T-helper 1 cell treated with Interleukin-12 subunit alpha and Interleukin-12 subunit beta and Interleukin-4 antibody, amounts not matched to agents 30 μg/mL and 1 μg/mL, for 36 hours (primary cell): ENCODE data around the gene PCNX3.

Source experiments
- H3K27ac Mint-ChIP-seq: one replicate; pipeline ENCODE4 v1.8.0; 2021; ENCODE audit warnings: mild to moderate bottlenecking, mixed read lengths
- H3K27me3 Mint-ChIP-seq: one replicate; pipeline ENCODE4 v1.8.0; 2021; ENCODE audit warnings: low read depth, mixed read lengths
- H3K36me3 Mint-ChIP-seq: one replicate; pipeline ENCODE4 v1.8.0; 2021; ENCODE audit warnings: low read depth, mixed read lengths
- H3K4me1 Mint-ChIP-seq: one replicate; pipeline ENCODE4 v1.8.0; 2021; ENCODE audit warnings: low read depth, mixed read lengths
- H3K4me3 Mint-ChIP-seq: one replicate; pipeline ENCODE4 v1.8.0; 2021; ENCODE audit warnings: mild to moderate bottlenecking, moderate library complexity, mixed read lengths
- H3K9me3 Mint-ChIP-seq: one replicate; pipeline ENCODE4 v1.8.0; 2021; ENCODE audit warnings: mixed read lengths

PCNX3 gene

GRCh38 chr11:65642014-65642671, 26.6 kb downstream of the PCNX3 start:
- Mint-ChIP-seq H3K4me1 (peaks cover 39% of the 10 kb centered on the region), H3K4me3 (peak overlapping the region; percentile 74), H3K36me3 (peaks cover 42% of the 10 kb centered on the region), H3K27me3 (no peaks in the 10 kb centered on the region), H3K27ac (peak overlapping the region; percentile 79), H3K9me3 (no peaks in the 10 kb centered on the region)

- no peaks in the 10 kb centered on the region for H3K27me3 Mint-ChIP-seq
- H3K9me3 Mint-ChIP-seq: no peaks in the 10 kb centered on the region
- H3K27ac Mint-ChIP-seq: peak overlapping the region; percentile 66
- peaks cover 37% of the 10 kb centered on the region for H3K36me3 Mint-ChIP-seq
- peaks cover 29% of the 10 kb centered on the region for H3K4me1 Mint-ChIP-seq
- H3K4me3 Mint-ChIP-seq: no peak overlapping the region
These were observed 28.4 kb downstream of the PCNX3 start for GRCh38 chr11:65643971-65644370.

GRCh38 chr11:65644837-65645236, 29.3 kb downstream of the PCNX3 start:
- Mint-ChIP-seq H3K27ac (no peak overlapping the region), H3K9me3 (no peaks in the 10 kb centered on the region), H3K27me3 (no peaks in the 10 kb centered on the region), H3K4me1 (peaks cover 24% of the 10 kb centered on the region), H3K4me3 (no peak overlapping the region), H3K36me3 (peaks cover 33% of the 10 kb centered on the region)

DNA sequence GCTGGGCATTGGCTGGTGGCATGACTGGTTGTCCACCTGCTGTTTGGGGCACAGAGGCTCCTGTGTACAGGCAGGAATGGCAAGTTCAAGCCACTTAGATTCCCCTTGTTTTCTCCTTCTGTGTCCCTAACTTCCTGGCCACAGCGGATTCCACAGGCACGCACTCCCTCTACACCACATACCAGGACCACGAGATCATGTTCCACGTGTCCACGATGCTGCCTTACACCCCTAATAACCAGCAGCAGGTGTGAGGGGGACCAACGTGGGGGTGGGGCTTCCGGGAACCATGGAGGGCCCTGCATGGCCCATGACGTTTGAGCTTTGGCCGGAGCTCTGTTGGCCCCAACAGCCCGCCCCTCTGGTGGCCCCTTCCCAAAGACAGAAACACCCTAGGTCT, 30.1 kb downstream of the PCNX3 start:
- Mint-ChIP-seq H3K4me3 (no peak overlapping the region), H3K9me3 (no peaks in the 10 kb centered on the region), H3K27me3 (no peaks in the 10 kb centered on the region), H3K4me1 (peaks cover 18% of the 10 kb centered on the region), H3K27ac (no peak overlapping the region), H3K36me3 (peaks cover 33% of the 10 kb centered on the region)

GRCh38 chr11:65646288-65646957, 30.8 kb downstream of the PCNX3 start:
- Mint-ChIP-seq H3K27me3 (no peaks in the 10 kb centered on the region), H3K9me3 (no peaks in the 10 kb centered on the region), H3K4me1 (peaks cover 20% of the 10 kb centered on the region), H3K27ac (no peak overlapping the region), H3K4me3 (no peak overlapping the region), H3K36me3 (peaks cover 35% of the 10 kb centered on the region)

GRCh38 chr11:65646958-65647701, 31.6 kb downstream of the PCNX3 start:
- no peak overlapping the region for H3K27ac Mint-ChIP-seq
- H3K36me3 Mint-ChIP-seq: peaks cover 31% of the 10 kb centered on the region
- H3K27me3 Mint-ChIP-seq: no peaks in the 10 kb centered on the region
- H3K9me3 Mint-ChIP-seq: no peaks in the 10 kb centered on the region
- no peak overlapping the region for H3K4me3 Mint-ChIP-seq
- H3K4me1 Mint-ChIP-seq: peaks cover 22% of the 10 kb centered on the region

GRCh38 chr11:65648997-65649493, 33.5 kb downstream of the PCNX3 start:
- Mint-ChIP-seq H3K27me3 (no peaks in the 10 kb centered on the region), H3K36me3 (peaks cover 28% of the 10 kb centered on the region), H3K4me3 (no peak overlapping the region), H3K4me1 (peaks cover 28% of the 10 kb centered on the region), H3K27ac (no peak overlapping the region), H3K9me3 (no peaks in the 10 kb centered on the region)

- Mint-ChIP-seq H3K36me3 (peaks cover 26% of the 10 kb centered on the region), H3K27me3 (no peaks in the 10 kb centered on the region), H3K4me3 (no peak overlapping the region), H3K27ac (no peak overlapping the region), H3K9me3 (no peaks in the 10 kb centered on the region), H3K4me1 (peaks cover 24% of the 10 kb centered on the region)
These were observed 34.3 kb downstream of the PCNX3 start for GRCh38 chr11:65649656-65650546.

DNA sequence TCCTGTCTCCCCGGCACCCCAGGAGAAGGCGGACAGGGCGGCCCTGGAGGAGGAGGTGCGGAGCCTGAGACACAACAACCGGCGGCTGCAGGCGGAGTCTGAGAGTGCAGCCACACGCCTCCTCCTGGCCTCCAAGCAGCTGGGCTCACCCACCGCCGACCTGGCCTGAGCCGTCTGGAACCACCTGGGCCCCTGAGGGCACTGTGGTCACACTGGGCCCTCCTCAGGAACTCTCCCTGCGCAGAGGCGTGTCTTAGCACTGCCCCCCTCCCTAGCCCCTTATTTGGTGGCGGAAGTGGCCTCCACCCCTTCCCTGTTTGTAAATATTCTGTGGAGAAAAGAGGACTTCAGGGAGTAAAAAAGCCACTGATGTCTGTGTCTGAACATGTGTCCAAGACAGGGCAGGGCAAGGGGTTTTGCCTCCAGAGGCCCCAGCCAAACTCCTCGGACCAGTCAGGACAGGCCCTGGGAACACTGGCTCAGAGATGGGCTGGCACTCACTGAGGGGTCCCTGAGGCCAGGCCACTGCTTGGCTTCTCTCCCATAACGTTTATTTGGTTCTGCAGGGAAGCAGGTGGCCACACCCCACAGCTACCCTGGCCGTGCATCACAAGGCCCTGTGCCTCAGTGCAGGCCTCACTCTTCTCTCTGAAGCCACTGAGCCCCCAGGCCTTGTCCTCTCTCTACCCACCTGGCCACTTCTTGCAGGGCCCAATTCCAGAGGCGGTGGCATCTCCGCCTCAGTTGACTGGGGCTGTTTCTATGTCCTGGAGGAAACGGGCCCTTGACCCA, 35.2 kb downstream of the PCNX3 start:
- no peaks in the 10 kb centered on the region for H3K9me3 Mint-ChIP-seq
- no peak overlapping the region for H3K4me3 Mint-ChIP-seq
- no peaks in the 10 kb centered on the region for H3K27me3 Mint-ChIP-seq
- H3K4me1 Mint-ChIP-seq: peaks cover 24% of the 10 kb centered on the region
- no peak overlapping the region for H3K27ac Mint-ChIP-seq
- H3K36me3 Mint-ChIP-seq: peaks cover 30% of the 10 kb centered on the region

DNA sequence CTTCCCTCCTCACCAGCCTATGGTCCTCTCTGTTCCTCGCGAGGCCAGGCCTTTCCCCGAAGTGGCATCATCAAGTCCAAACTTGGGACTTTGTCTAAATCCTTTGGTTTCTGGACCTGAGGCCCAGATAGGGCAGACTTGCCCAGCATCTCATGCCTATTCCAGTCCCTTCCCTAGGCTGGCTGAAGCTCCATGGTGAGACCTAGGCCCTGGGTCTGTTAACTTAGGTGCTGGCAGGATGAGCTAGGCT, 35.7 kb downstream of the PCNX3 start:
- no peaks in the 10 kb centered on the region for H3K27me3 Mint-ChIP-seq
- H3K27ac Mint-ChIP-seq: peak overlapping the region; percentile 55
- H3K4me3 Mint-ChIP-seq: peak overlapping the region; percentile 74
- H3K9me3 Mint-ChIP-seq: no peaks in the 10 kb centered on the region
- peaks cover 34% of the 10 kb centered on the region for H3K36me3 Mint-ChIP-seq
- peaks cover 24% of the 10 kb centered on the region for H3K4me1 Mint-ChIP-seq

GRCh38 chr11:65651589-65652510, 36.3 kb downstream of the PCNX3 start:
- H3K4me1 Mint-ChIP-seq: peaks cover 24% of the 10 kb centered on the region
- H3K4me3 Mint-ChIP-seq: peak overlapping the region; percentile 74
- peaks cover 37% of the 10 kb centered on the region for H3K36me3 Mint-ChIP-seq
- peak overlapping the region; percentile 55 for H3K27ac Mint-ChIP-seq
- H3K9me3 Mint-ChIP-seq: no peaks in the 10 kb centered on the region
- H3K27me3 Mint-ChIP-seq: no peaks in the 10 kb centered on the region

DNA sequence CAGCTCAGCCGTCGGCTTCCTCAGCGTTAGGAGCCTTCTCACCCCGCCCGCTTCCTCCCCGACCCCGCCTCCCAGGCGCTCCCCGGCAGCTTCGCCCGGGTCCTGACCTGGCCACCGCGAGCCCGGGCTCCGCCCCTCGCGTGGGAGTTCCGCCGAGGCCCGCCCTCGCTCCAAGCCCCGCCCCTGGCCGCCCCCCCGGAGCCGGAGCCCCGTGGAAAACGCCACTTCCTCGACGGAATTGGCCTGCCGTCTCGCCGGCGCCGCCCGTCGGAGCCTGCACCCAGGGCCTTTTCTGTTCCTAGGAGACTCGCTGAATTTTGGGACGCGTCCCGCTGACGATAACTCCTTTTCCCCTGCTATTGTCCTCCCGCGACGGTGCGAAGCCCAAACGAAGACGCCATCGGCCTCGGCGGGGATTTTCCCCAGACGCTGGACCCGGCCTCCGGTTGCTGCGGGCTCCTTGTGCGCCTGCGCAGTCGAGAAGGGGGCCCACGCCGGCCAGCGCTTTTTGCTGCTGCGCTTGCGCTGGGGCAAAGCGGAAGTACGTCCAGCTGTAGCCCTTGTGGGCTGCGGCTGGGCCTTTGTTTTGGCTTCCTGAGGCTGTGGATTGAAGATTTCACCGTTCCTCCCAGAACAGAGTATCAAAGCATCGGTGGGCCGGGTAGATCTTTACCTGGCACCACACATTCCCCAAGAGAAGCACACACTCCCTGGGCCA, 37.1 kb downstream of the PCNX3 start:
- Mint-ChIP-seq H3K36me3 (peaks cover 45% of the 10 kb centered on the region), H3K4me3 (peak overlapping the region; percentile 86), H3K4me1 (peaks cover 29% of the 10 kb centered on the region)

More for the DNA sequence above, 37.1 kb downstream of the PCNX3 start:
- H3K9me3 Mint-ChIP-seq: no peaks in the 10 kb centered on the region
- H3K27me3 Mint-ChIP-seq: no peaks in the 10 kb centered on the region
- peak overlapping the region; percentile 93 for H3K27ac Mint-ChIP-seq
